SK-N-MC (cell line): ENCODE results near the gene ATP6V1D.

Experiments
- EZH2 ChIP-seq: fragments of 200-600 bp; sonication (generic); IDR thresholded peaks from one replicate; pipeline ENCODE4 v1.6.1; 2017; ENCODE audit warnings: antibody characterized with exemption
- FOXP2 ChIP-seq: optimal IDR thresholded peaks from 2 replicates; pipeline ENCODE3; 2011; ENCODE audit warnings: mild to moderate bottlenecking, moderate library complexity; ENCODE audit not compliant: insufficient read depth; ENCODE audit errors: extremely low read length, control extremely low read depth
- POLR2AphosphoS5 ChIP-seq: IDR thresholded peaks from 2 replicates; pipeline ENCODE4 v1.6.1; 2012; ENCODE audit warnings: mild to moderate bottlenecking, low read depth, low read length, borderline replicate concordance

DNA sequence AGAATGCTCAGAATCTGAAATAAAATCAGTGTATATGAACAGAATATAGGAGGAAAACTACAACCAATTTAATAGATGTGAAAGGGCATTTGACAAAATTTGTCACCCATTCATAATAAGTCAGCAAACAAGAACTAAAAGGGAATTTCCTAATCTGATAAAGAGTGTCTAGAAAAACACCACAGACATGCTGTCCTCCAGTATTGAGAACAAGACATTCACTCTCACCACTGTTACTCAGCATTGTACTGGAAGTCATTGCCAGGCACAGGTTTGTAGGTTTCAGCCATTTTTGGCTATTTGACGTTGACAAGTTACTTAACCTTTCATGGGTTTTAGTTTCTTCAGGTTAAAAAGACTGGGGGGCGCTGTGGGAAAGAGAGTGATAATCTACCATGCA is 13.7 kb upstream of the ATP6V1D start:
- TF ChIP-seq EZH2, result no peak
- TF ChIP-seq POLR2AphosphoS5, result no peak
- no peak for TF ChIP-seq FOXP2
